Loucy (cell line): ENCODE results near the gene SBDS.

ENCODE experiments used
- CTCF ChIP-seq: fragments of 200-600 bp; sonication (generic); conservative IDR thresholded peaks from 2 replicates; pipeline ENCODE4 v1.5.1; 2014; ENCODE audit warnings: mild to moderate bottlenecking, antibody characterized with exemption, low read length
- EZH2phosphoT487 ChIP-seq: fragments of 200-600 bp; IDR thresholded peaks from 2 replicates; pipeline ENCODE4 v1.6.1; 2018; ENCODE audit warnings: antibody characterized with exemption, mild to moderate bottlenecking, moderate library complexity, borderline replicate concordance

DNA sequence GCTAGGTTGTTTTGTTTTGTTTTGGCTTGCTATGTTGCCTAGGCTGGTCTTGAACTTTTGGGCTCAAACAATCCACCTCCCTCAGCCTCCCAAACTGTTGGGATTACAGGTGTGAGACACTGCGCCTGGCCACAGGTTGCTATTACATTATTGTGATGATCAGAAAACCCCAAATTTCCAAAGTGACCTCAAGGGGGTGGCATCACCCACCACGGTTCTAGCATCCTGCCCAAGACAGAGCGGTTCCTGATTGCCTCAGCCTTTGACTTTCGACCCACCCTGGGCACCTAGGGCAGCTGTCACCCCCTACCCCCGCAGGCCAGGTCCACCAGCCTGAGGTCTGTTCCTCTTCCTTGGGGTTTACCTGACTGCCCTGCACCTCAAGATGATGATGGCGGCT lies 28.4 kb downstream of the SBDS start:
- TF ChIP-seq CTCF (peak; percentile 21; the same call in 1 of the 2 replicates), EZH2phosphoT487 (no peak)
